Raji (cell line): ENCODE results near the gene PLEKHA7.

ENCODE experiments used
- POLR2A ChIP-seq: IDR thresholded peaks from 2 replicates; pipeline ENCODE4 v1.6.1; 2011; ENCODE audit warnings: low read depth, low read length, control low read depth; ENCODE audit not compliant: insufficient read depth

PLEKHA7 gene, protein sequence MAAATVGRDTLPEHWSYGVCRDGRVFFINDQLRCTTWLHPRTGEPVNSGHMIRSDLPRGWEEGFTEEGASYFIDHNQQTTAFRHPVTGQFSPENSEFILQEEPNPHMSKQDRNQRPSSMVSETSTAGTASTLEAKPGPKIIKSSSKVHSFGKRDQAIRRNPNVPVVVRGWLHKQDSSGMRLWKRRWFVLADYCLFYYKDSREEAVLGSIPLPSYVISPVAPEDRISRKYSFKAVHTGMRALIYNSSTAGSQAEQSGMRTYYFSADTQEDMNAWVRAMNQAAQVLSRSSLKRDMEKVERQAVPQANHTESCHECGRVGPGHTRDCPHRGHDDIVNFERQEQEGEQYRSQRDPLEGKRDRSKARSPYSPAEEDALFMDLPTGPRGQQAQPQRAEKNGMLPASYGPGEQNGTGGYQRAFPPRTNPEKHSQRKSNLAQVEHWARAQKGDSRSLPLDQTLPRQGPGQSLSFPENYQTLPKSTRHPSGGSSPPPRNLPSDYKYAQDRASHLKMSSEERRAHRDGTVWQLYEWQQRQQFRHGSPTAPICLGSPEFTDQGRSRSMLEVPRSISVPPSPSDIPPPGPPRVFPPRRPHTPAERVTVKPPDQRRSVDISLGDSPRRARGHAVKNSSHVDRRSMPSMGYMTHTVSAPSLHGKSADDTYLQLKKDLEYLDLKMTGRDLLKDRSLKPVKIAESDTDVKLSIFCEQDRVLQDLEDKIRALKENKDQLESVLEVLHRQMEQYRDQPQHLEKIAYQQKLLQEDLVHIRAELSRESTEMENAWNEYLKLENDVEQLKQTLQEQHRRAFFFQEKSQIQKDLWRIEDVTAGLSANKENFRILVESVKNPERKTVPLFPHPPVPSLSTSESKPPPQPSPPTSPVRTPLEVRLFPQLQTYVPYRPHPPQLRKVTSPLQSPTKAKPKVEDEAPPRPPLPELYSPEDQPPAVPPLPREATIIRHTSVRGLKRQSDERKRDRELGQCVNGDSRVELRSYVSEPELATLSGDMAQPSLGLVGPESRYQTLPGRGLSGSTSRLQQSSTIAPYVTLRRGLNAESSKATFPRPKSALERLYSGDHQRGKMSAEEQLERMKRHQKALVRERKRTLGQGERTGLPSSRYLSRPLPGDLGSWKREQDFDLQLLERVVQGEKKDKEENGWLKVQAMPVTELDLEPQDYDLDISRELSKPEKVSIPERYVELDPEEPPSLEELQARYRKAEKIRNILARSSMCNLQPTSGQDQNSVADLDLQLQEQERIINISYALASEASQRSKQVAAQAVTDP

DNA sequence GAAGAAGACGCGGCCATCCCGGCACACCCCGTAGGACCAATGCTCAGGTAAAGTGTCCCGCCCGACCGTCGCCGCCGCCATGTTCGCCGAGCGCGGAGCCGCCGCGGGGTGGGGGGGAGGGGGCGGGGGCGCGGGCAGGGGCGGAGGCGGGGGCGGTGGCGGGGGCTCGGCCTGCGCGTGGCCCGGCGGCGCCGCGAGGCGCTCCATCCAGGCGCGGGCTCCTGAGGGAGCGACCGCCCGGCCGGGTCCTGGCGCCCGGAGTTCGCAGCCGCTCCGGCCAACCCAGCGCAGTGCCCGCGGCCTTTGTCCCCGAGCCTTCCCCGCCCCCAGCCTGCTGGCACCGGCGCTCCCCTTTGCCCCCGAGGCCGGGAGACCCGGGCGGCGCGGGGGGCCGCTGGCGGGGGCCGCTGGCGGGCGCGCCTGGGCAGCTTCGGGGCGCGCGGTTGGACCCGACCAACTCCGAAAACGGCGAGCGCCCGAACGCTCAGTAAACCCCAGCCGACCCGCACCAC is at the start of gene PLEKHA7:
PLEKHA7 (minus strand) TSS at position 94 of the 512 bp plus-strand sequence; CDS start at position 81, 13 bp downstream.
- TF ChIP-seq POLR2A, result no peak

GRCh38 chr11:17063171-17064002 is 49.2 kb upstream of the PLEKHA7 start:
- no peak for TF ChIP-seq POLR2A

DNA sequence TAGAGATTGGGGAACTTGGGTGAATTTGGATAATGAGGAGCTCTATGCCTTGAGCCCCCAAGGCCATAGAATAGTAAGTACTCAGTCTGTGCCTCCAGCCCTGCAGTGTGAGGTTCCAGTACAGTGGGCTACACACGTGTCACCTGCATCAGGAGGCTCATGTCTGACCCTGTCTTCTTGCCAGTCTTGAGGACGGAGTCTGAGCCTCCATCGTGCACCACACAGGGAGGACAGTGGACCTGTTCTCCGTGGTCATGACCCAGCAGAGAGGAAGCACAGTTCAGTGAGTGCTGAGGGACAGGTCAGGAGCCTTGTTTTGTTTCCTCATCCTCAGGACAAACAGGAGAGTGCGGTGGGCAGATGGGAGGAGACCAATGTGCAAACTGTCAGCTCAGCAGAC is 32.5 kb upstream of the PLEKHA7 start:
- no peak for TF ChIP-seq POLR2A

- TF ChIP-seq POLR2A, result no peak
These were observed 22.7 kb upstream of the PLEKHA7 start for GRCh38 chr11:17036666-17037658.

GRCh38 chr11:17026487-17027082 is 12.4 kb upstream of the PLEKHA7 start:
- TF ChIP-seq POLR2A, result no peak

GRCh38 chr11:17024924-17025323 is 10.7 kb upstream of the PLEKHA7 start:
- TF ChIP-seq POLR2A, result no peak

DNA sequence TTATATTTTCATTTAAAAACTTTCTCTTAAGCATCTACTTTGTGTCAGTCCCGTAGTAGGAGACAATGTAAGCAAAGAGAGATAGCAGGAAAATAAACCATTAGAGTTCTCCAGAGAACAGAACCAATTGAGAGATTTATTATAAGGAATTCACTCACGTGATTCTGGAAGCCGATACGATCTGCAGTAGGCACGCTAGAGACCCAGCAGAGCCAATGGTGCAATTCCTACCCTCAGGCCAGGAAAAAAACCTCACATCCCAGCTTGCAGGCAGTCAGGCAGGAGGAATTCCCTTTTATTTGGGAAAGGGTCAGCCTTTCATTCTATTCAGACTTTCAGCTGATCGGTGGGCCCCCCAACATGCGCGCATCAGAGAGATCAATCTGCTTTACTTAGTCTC is 7.3 kb upstream of the PLEKHA7 start:
- no peak for TF ChIP-seq POLR2A

GRCh38 chr11:17020831-17021230 is 6.6 kb upstream of the PLEKHA7 start:
- TF ChIP-seq POLR2A, result no peak

DNA sequence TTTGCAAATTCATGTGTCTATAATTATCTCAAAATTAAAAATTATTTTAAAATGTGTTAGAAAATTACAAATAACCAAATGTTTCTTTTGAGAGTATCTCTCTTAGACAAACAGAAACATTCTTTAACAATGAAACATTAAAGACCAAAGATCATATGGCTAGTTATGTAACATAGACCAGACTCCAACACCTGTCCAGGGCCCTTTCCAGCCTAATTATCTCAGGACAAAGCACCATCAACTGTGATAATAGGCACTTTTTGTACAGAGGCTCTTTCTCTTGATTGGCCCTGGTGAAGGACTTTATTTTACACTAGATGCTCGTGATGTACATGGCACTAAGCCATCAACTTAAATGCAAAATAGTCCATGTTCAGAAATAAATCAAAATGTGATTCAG is 5.0 kb upstream of the PLEKHA7 start:
- no peak for TF ChIP-seq POLR2A

DNA sequence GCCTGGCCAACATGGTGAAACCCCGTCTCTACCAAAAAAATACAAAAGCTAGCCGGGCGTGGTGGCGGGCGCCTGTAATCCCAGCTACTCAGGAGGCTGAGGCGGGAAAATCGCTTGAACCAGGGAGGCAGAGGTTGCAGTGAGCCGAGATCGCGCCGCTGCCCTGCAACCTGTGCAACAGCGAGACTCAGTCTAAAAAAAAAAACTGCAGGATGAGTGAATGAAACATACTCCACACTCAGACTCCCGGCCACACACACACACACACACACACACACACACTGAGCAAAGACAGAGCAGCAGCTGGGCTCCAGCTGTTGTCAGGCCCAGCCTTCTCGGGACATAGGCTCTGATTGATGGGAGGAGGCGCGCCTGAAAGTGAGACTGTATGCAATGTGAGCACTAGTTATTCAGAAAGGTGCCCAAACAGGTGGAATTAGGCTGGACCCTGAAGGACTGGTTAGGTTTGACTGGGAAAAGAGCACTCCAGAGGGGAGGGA is 1.5 kb upstream of the PLEKHA7 start:
- TF ChIP-seq POLR2A, result no peak

- no peak for TF ChIP-seq POLR2A
These were observed 816 bp upstream of the PLEKHA7 start for GRCh38 chr11:17014833-17015626.
